ENCODE measurements around the gene TRIM47. TPM values are rescaled to one million over a fixed set of nuclear protein-coding genes. Genes with fewer than 3 reads are reported as not detected.
"Not testable (repeated sequence)": the region's sequence is repeated elsewhere in the genome, so short reads cannot be mapped to it uniquely, and the experiment has no call there.

TRIM47 gene
- total RNA-seq, 2 donors from 2014 or later, result 16.5 to 24.1 TPM

- H3K27me3 Mint-ChIP-seq (ENCODE audit: low read depth); DNase-seq; H3K9me3 Mint-ChIP-seq; H3K36me3 Mint-ChIP-seq (ENCODE audit: insufficient read depth in 2 of 2): not testable (repeated sequence)
- Mint-ChIP-seq H3K4me3 (peak overlapping the region; percentile 65 to 72), H3K27ac (peak overlapping the region; percentile 56), H3K4me1 (ENCODE audit: low read depth) (peaks cover 21% of the 10 kb centered on the region)
- peak; percentile 68 to 71 for ATAC-seq (replicated peaks in 1 of 2)
Observed at GRCh38 chr17:75864887-75865286, 13.5 kb downstream of the TRIM47 start.

GRCh38 chr17:75864448-75864871 lies 13.9 kb downstream of the TRIM47 start:
- peak; percentile 81 to 82 for ATAC-seq (replicated peaks in 1 of 2)
- no peaks in the 10 kb centered on the region for H3K36me3 Mint-ChIP-seq (ENCODE audit: insufficient read depth in 2 of 2)
- H3K4me3 Mint-ChIP-seq, result peak overlapping the region; percentile 65 to 72
- H3K27me3 Mint-ChIP-seq (ENCODE audit: low read depth), result no peaks in the 10 kb centered on the region
- H3K9me3 Mint-ChIP-seq, result no peaks in the 10 kb centered on the region
- DNase-seq, result peak; percentile 53 to 54
- H3K27ac Mint-ChIP-seq, result peak overlapping the region; percentile 58
- H3K4me1 Mint-ChIP-seq (ENCODE audit: low read depth), result peaks cover 22% of the 10 kb centered on the region

- Mint-ChIP-seq H3K36me3 (ENCODE audit: insufficient read depth in 2 of 2) (no peaks in the 10 kb centered on the region), H3K9me3 (no peaks in the 10 kb centered on the region), H3K4me3 (no peak overlapping the region), H3K4me1 (ENCODE audit: low read depth) (peaks cover 39% of the 10 kb centered on the region), H3K27me3 (ENCODE audit: low read depth) (no peaks in the 10 kb centered on the region), H3K27ac (no peak overlapping the region)
- DNase-seq (no peak), ATAC-seq (replicated peaks in 1 of 2) (no peak)
Observed at GRCh38 chr17:75861927-75862317, 16.5 kb downstream of the TRIM47 start.

GRCh38 chr17:75859358-75859757 lies 19.0 kb downstream of the TRIM47 start:
- peaks cover 31% of the 10 kb centered on the region for H3K4me1 Mint-ChIP-seq (ENCODE audit: low read depth)
- not testable (repeated sequence) for H3K36me3 Mint-ChIP-seq (ENCODE audit: insufficient read depth in 2 of 2); ATAC-seq (replicated peaks in 1 of 2); H3K4me3 Mint-ChIP-seq; H3K9me3 Mint-ChIP-seq; H3K27ac Mint-ChIP-seq; DNase-seq; H3K27me3 Mint-ChIP-seq (ENCODE audit: low read depth)

- peak overlapping the region; percentile 71 for H3K27ac Mint-ChIP-seq
- no peak for DNase-seq
Observed at GRCh38 chr17:75856062-75856756, 22.2 kb downstream of the TRIM47 start.

GRCh38 chr17:75855310-75856061 lies 22.9 kb downstream of the TRIM47 start, which contains the start of gene WBP2:
Gene WBP2, minus strand, starts transcription at chr17:75855335. Its CDS starts 38 bp downstream, at chr17:75855297.
- H3K27me3 Mint-ChIP-seq (ENCODE audit: low read depth), result no peaks in the 10 kb centered on the region
- H3K36me3 Mint-ChIP-seq (ENCODE audit: insufficient read depth in 2 of 2), result peaks cover 0 to 5% of the 10 kb centered on the region in 2 donors
- no peak within 1 kb of the TSS for H3K4me3 Mint-ChIP-seq
- ATAC-seq (replicated peaks in 1 of 2), result peak; percentile 90
- peak within 1 kb of the TSS; percentile 71 for H3K27ac Mint-ChIP-seq
- H3K4me1 Mint-ChIP-seq (ENCODE audit: low read depth), result peaks cover 37% of the 10 kb centered on the region
- H3K9me3 Mint-ChIP-seq, result no peaks in the 10 kb centered on the region
- DNase-seq, result peak; percentile 96 to 99

More at GRCh38 chr17:75856062-75856756, 22.2 kb downstream of the TRIM47 start:
- Mint-ChIP-seq H3K4me3 (no peak overlapping the region), H3K4me1 (ENCODE audit: low read depth) (peaks cover 37% of the 10 kb centered on the region), H3K27me3 (ENCODE audit: low read depth) (no peaks in the 10 kb centered on the region), H3K36me3 (ENCODE audit: insufficient read depth in 2 of 2) (no peaks in the 10 kb centered on the region), H3K9me3 (no peaks in the 10 kb centered on the region)
- peak in 1 of 2 donors; percentile 32 for ATAC-seq (replicated peaks in 1 of 2)

GRCh38 chr17:75854881-75855309 lies 23.5 kb downstream of the TRIM47 start:
- ATAC-seq (replicated peaks in 1 of 2), result peak; percentile 8 to 36
- Mint-ChIP-seq H3K27ac (no peak overlapping the region), H3K27me3 (ENCODE audit: low read depth) (no peaks in the 10 kb centered on the region), H3K36me3 (ENCODE audit: insufficient read depth in 2 of 2) (peaks cover 0 to 5% of the 10 kb centered on the region in 2 donors), H3K9me3 (no peaks in the 10 kb centered on the region), H3K4me1 (ENCODE audit: low read depth) (peaks cover 37% of the 10 kb centered on the region), H3K4me3 (no peak overlapping the region)
- no peak for DNase-seq

GRCh38 chr17:75854101-75854748 lies 24.2 kb downstream of the TRIM47 start:
- H3K27me3 Mint-ChIP-seq (ENCODE audit: low read depth), result no peaks in the 10 kb centered on the region
- no peaks in the 10 kb centered on the region for H3K9me3 Mint-ChIP-seq
- DNase-seq, result no peak
- ATAC-seq (replicated peaks in 1 of 2), result no peak
- H3K27ac Mint-ChIP-seq, result no peak overlapping the region
- H3K4me3 Mint-ChIP-seq, result no peak overlapping the region
- H3K4me1 Mint-ChIP-seq (ENCODE audit: low read depth), result peaks cover 33% of the 10 kb centered on the region
- H3K36me3 Mint-ChIP-seq (ENCODE audit: insufficient read depth in 2 of 2), result peaks cover 2 to 5% of the 10 kb centered on the region in 2 donors

GRCh38 chr17:75853433-75853832 lies 24.9 kb downstream of the TRIM47 start:
- Mint-ChIP-seq H3K4me1 (ENCODE audit: low read depth) (peaks cover 25% of the 10 kb centered on the region), H3K36me3 (ENCODE audit: insufficient read depth in 2 of 2) (peaks cover 2 to 5% of the 10 kb centered on the region in 2 donors), H3K27ac (peak overlapping the region; percentile 73), H3K9me3 (no peaks in the 10 kb centered on the region), H3K4me3 (peak overlapping the region in 1 of 2 donors; percentile 69), H3K27me3 (ENCODE audit: low read depth) (no peaks in the 10 kb centered on the region)
- DNase-seq, result no peak
- ATAC-seq (replicated peaks in 1 of 2), result no peak

- H3K27ac Mint-ChIP-seq; H3K9me3 Mint-ChIP-seq; H3K36me3 Mint-ChIP-seq (ENCODE audit: insufficient read depth in 2 of 2); ATAC-seq (replicated peaks in 1 of 2); DNase-seq; H3K27me3 Mint-ChIP-seq (ENCODE audit: low read depth); H3K4me3 Mint-ChIP-seq: not testable (repeated sequence)
- H3K4me1 Mint-ChIP-seq (ENCODE audit: low read depth), result peaks cover 18% of the 10 kb centered on the region
Observed at GRCh38 chr17:75851693-75851991, 26.7 kb downstream of the TRIM47 start.

GRCh38 chr17:75850928-75851692 lies 27.3 kb downstream of the TRIM47 start:
- Mint-ChIP-seq H3K9me3 (no peaks in the 10 kb centered on the region), H3K27ac (no peak overlapping the region), H3K4me3 (no peak overlapping the region), H3K4me1 (ENCODE audit: low read depth) (peaks cover 13% of the 10 kb centered on the region), H3K27me3 (ENCODE audit: low read depth) (no peaks in the 10 kb centered on the region), H3K36me3 (ENCODE audit: insufficient read depth in 2 of 2) (peaks cover 2 to 7% of the 10 kb centered on the region in 2 donors)
- no peak for ATAC-seq (replicated peaks in 1 of 2)
- DNase-seq, result no peak

- peaks cover 2 to 9% of the 10 kb centered on the region in 2 donors for H3K36me3 Mint-ChIP-seq (ENCODE audit: insufficient read depth in 2 of 2)
- H3K27me3 Mint-ChIP-seq (ENCODE audit: low read depth), result no peaks in the 10 kb centered on the region
- ATAC-seq (replicated peaks in 1 of 2) (no peak), DNase-seq (no peak)
- H3K4me1 Mint-ChIP-seq (ENCODE audit: low read depth), result peaks cover 22% of the 10 kb centered on the region
- no peaks in the 10 kb centered on the region for H3K9me3 Mint-ChIP-seq
- no peak overlapping the region for H3K4me3 Mint-ChIP-seq
- H3K27ac Mint-ChIP-seq, result no peak overlapping the region
Observed at GRCh38 chr17:75849724-75850123, 28.7 kb downstream of the TRIM47 start.

Data from activated T-cell treated with anti-CD3 and anti-CD28 coated beads, Interleukin-2, amount 50 U/mL, for 72 hours (primary cell).